ENCODE results near the gene UCP2. TPM values are rescaled to one million over a fixed set of nuclear protein-coding genes. Genes with fewer than 3 reads are reported as not detected.

The UCP2 gene
- total and polyA plus RNA-seq, 2 experiments from 2014 or later: 60.1 to 76.9 TPM

DNA sequence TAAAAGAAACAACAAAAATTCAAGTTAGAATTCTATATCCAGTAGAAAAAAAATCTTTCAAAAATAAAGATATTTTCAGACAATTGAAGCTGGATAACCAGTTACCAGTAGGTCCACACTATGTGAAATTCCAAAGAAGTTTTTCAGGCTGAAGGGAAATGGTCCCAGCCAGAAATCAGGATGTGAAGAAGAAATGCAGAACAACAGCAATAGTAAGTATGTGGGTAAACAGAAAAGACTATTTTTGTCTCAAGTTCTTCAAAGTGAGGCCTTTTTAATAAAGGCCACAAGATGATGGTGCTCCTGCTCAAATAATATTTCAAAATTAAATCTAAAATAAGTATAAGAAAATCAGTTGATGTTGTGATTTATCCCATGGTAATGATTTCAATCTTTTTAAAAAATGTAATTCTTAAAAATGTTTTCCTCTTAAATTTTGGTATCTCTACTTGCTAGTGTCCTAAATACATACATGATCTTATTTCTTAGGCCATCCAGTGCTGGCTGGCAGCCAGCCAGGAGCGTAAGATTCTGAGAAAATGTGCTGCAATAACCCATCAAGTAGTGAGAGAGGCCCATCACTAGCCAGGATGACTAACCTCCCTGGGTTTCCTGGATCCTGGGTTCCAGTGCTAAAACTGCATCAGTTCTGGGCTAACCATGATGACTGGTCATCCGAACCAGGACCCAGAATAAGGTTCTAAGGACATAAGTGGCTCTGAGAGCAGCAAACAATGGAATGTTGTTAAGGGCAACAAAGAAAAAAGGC, 41.8 kb upstream of the UCP2 start (continued):
- TF ChIP-seq, protein P1, sequence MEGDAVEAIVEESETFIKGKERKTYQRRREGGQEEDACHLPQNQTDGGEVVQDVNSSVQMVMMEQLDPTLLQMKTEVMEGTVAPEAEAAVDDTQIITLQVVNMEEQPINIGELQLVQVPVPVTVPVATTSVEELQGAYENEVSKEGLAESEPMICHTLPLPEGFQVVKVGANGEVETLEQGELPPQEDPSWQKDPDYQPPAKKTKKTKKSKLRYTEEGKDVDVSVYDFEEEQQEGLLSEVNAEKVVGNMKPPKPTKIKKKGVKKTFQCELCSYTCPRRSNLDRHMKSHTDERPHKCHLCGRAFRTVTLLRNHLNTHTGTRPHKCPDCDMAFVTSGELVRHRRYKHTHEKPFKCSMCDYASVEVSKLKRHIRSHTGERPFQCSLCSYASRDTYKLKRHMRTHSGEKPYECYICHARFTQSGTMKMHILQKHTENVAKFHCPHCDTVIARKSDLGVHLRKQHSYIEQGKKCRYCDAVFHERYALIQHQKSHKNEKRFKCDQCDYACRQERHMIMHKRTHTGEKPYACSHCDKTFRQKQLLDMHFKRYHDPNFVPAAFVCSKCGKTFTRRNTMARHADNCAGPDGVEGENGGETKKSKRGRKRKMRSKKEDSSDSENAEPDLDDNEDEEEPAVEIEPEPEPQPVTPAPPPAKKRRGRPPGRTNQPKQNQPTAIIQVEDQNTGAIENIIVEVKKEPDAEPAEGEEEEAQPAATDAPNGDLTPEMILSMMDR (conservative IDR thresholded peaks at IDR 0.05; ENCODE audit: low read depth in 2 of 2): no peak
- TF ChIP-seq ZNF114 (CRISPR knock-in tag; IDR thresholded peaks at IDR 0.05) (no peak), NANOG (IDR thresholded peaks at IDR 0.05; ENCODE audit: borderline replicate concordance) (no peak), ZNF462 (CRISPR knock-in tag; IDR thresholded peaks at IDR 0.05) (no peak), POLR2AphosphoS5 (IDR thresholded peaks at IDR 0.05; ENCODE audit: low read depth) (no peak)

GRCh38 chr11:74023276-74023675, 40.6 kb upstream of the UCP2 start:
- no peak for ATAC-seq
- Histone ChIP-seq H3K4me3 (no peak overlapping the region), H2AFZ (no peak overlapping the region), H3K4me1 (ENCODE audit: insufficient read depth) (no peaks in the 10 kb centered on the region), H3K27ac (ENCODE audit: low read depth) (no peak overlapping the region), H3F3A (replicated peaks; ENCODE audit: low read depth) (no peaks in the 10 kb centered on the region), H3K4me2 (no peak overlapping the region), H4K20me1 (replicated peaks; ENCODE audit: insufficient read depth) (no peaks in the 10 kb centered on the region), H3K36me3 (ENCODE audit: insufficient read depth) (no peaks in the 10 kb centered on the region), H3K79me2 (replicated peaks; ENCODE audit: insufficient read depth) (no peaks in the 10 kb centered on the region), H3K27me3 (ENCODE audit: insufficient read depth) (no peaks in the 10 kb centered on the region), H3K9me2 (ENCODE audit: insufficient read depth) (0 out of 2 replicates have a peak, but pooled peaks cover 3% of the 10 kb centered on the region)
- Mint-ChIP-seq H3K4me3 (no peak overlapping the region), H3K36me3 (ENCODE audit: low read depth) (peaks cover 3% of the 10 kb centered on the region; the same call in 2 of the 3 replicates), H3K9me3 (no peaks in the 10 kb centered on the region), H3K27ac (no peak overlapping the region), H3K4me1 (peaks cover 7% of the 10 kb centered on the region), H3K27me3 (ENCODE audit: insufficient read depth, low read depth, poor library complexity) (peaks cover 5% of the 10 kb centered on the region)
- no peak for DNase-seq (ENCODE audit: low spot score)
- TF ChIP-seq NANOG (IDR thresholded peaks at IDR 0.05; ENCODE audit: borderline replicate concordance) (no peak), STAT1 (IDR thresholded peaks at IDR 0.05; ENCODE audit: unreplicated experiment) (no peak), EZH2phosphoT487 (IDR thresholded peaks at IDR 0.05; ENCODE audit: unreplicated experiment) (no peak)
- TF ChIP-seq, protein P2, sequence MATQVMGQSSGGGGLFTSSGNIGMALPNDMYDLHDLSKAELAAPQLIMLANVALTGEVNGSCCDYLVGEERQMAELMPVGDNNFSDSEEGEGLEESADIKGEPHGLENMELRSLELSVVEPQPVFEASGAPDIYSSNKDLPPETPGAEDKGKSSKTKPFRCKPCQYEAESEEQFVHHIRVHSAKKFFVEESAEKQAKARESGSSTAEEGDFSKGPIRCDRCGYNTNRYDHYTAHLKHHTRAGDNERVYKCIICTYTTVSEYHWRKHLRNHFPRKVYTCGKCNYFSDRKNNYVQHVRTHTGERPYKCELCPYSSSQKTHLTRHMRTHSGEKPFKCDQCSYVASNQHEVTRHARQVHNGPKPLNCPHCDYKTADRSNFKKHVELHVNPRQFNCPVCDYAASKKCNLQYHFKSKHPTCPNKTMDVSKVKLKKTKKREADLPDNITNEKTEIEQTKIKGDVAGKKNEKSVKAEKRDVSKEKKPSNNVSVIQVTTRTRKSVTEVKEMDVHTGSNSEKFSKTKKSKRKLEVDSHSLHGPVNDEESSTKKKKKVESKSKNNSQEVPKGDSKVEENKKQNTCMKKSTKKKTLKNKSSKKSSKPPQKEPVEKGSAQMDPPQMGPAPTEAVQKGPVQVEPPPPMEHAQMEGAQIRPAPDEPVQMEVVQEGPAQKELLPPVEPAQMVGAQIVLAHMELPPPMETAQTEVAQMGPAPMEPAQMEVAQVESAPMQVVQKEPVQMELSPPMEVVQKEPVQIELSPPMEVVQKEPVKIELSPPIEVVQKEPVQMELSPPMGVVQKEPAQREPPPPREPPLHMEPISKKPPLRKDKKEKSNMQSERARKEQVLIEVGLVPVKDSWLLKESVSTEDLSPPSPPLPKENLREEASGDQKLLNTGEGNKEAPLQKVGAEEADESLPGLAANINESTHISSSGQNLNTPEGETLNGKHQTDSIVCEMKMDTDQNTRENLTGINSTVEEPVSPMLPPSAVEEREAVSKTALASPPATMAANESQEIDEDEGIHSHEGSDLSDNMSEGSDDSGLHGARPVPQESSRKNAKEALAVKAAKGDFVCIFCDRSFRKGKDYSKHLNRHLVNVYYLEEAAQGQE (IDR thresholded peaks at IDR 0.05; ENCODE audit: unreplicated experiment): no peak
- TF ChIP-seq, protein P1 (conservative IDR thresholded peaks at IDR 0.05; ENCODE audit: low read depth in 2 of 2): no peak

Measured in GM23338 (cell line).